Measurements from ENCODE around the gene ACAD9.
"Not testable (repeated sequence)": the region's sequence is repeated elsewhere in the genome, so short reads cannot be mapped to it uniquely, and the experiment has no call there.

ACAD9 gene

DNA sequence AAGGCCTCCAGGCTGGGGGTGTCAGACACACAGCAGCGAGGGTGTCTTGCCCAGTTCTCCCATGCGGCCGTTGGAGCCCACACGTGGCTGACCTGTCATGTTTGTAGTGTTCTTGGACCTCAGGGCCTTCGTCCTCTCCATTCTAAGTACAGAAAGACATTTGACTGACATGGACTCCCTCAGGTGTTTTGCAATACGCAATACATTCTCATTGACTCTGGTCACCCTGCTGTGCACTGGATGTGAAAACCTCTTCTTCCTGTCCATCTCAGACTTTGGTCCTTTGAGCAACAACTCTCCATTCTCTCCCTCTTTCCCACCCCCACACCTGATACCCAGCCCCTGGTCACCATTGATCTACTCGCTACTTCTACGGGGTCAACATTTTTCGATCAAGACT, 28.9 kb upstream of the ACAD9 start:
- no peaks in the 10 kb centered on the region for H3K27me3 Mint-ChIP-seq
- ATAC-seq = no peak
- H3K4me1 Mint-ChIP-seq = peaks cover 8% of the 10 kb centered on the region
- no peak overlapping the region for H3K4me3 Mint-ChIP-seq
- peaks cover 11% of the 10 kb centered on the region for H3K36me3 Mint-ChIP-seq
- no peak overlapping the region for H3K27ac Mint-ChIP-seq
- peaks cover 17% of the 10 kb centered on the region for H3K9me3 Mint-ChIP-seq

DNA sequence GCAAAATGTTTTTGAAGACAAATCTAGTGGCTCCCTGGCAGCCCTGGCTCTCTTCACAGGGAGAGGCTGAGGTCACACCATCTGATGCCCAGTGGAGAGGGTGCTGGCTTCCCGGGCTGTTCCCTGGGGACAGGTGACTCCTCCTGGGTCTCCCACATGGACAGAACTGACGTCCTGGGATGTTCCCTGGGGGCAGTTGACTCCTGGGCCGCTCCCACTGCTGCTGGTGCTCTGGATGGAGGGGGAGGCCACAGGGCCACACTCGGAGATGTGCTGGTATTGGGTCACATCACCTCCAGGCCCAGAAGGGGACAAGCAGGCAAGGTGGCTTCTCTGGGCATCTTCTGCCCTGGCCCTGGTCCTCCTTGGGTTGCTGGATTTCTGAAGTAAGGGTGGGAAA, 27.8 kb upstream of the ACAD9 start:
- Mint-ChIP-seq H3K9me3 (peaks cover 18% of the 10 kb centered on the region), H3K4me1 (no peaks in the 10 kb centered on the region), H3K27ac (no peak overlapping the region), H3K4me3 (no peak overlapping the region), H3K36me3 (peaks cover 11% of the 10 kb centered on the region), H3K27me3 (no peaks in the 10 kb centered on the region)
- no peak for ATAC-seq

DNA sequence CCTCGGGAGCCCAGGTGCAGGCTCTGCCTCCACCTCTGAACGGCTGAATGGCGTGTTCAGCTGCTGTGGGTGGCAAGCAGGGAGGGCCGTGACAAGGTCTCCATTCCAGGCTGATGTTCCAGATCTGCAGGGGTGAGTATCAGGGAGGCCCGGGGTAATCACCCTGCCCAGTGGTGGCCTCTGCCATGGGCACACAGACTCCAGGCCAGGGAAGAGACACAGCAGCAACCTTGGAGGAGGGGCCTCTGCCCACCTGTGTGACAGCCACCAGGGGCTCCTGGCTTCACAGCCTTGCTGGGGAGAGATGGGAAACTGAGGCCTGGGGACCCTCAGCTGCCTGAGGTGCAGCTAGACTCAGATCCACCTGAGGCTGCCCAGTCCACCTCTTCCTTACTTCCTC, 25.6 kb upstream of the ACAD9 start:
- Mint-ChIP-seq H3K4me1 (no peaks in the 10 kb centered on the region), H3K27me3 (no peaks in the 10 kb centered on the region), H3K4me3 (no peak overlapping the region), H3K27ac (no peak overlapping the region), H3K36me3 (peaks cover 22% of the 10 kb centered on the region), H3K9me3 (peaks cover 31% of the 10 kb centered on the region)
- no peak for ATAC-seq

DNA sequence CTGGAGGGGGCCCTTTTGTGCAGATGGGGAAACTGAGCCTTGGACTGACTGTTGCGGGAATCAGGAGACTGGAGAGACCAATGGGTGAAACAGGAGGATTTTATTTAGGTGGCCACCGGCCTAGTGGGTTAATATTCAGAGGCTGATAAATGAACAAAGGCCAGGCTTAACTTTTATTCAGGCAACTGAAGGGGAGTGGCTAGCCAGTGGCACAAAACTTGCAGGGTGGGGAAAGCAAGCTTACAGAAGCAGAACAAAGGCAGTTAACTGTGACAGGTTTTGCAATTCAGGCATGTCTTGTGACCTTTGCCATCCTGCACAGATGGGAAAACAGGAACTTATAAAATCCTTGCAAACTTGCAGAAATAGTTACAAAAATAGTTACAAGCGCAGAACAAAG, 24.9 kb upstream of the ACAD9 start:
- peaks cover 22% of the 10 kb centered on the region for H3K36me3 Mint-ChIP-seq
- ATAC-seq = no peak

DNA sequence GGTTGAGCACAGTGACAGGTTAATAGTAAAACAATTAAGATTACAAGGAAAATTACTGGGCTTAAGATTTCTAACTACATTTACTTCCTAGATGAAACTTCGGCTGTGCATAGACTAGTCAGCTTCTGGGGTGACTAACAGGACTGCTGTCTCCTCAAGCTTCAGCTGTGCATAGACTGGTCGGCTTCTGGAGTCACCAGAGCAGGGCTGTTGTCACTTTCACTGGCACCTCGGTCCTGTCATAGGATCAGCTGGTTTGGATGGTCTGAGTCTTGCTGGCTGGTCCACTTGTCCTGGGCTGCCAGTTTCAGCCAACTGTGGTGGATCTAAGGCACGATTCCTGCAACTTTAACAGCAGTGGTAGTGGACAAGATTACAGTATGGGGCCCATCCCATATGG, 23.9 kb upstream of the ACAD9 start:
- Mint-ChIP-seq H3K9me3 (peaks cover 39% of the 10 kb centered on the region), H3K27ac (no peak overlapping the region), H3K4me3 (no peak overlapping the region), H3K4me1 (no peaks in the 10 kb centered on the region), H3K27me3 (no peaks in the 10 kb centered on the region), H3K36me3 (peaks cover 22% of the 10 kb centered on the region)
- no peak for ATAC-seq

More for the DNA sequence above, 24.9 kb upstream of the ACAD9 start:
- Mint-ChIP-seq H3K4me1 (no peaks in the 10 kb centered on the region), H3K27me3 (no peaks in the 10 kb centered on the region), H3K9me3 (peaks cover 34% of the 10 kb centered on the region), H3K4me3 (no peak overlapping the region), H3K27ac (no peak overlapping the region)

DNA sequence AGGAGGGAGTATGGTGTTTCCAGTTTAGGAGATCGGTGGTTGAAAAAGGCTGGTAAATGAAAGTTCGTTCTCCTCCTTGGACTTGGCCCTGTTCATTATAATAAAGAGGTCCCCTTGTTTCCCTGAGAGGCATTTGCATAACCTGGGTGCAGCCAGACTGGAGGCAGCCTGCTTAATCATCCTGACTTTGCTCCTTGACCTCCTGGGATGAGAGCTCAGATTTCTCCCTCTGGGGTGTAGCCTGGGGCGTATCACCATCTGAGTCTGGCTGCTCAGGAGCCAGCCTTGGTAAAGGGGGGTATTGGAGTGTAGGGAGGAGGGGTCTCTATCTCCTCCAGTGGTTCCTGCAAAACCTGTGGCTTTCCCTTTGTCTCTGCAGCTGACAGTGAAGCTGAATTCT, 21.3 kb upstream of the ACAD9 start:
- H3K4me1 Mint-ChIP-seq = no peaks in the 10 kb centered on the region
- no peak overlapping the region for H3K4me3 Mint-ChIP-seq
- ATAC-seq = no peak
- peaks cover 45% of the 10 kb centered on the region for H3K9me3 Mint-ChIP-seq
- no peaks in the 10 kb centered on the region for H3K27me3 Mint-ChIP-seq
- peaks cover 39% of the 10 kb centered on the region for H3K36me3 Mint-ChIP-seq
- H3K27ac Mint-ChIP-seq = no peak overlapping the region

DNA sequence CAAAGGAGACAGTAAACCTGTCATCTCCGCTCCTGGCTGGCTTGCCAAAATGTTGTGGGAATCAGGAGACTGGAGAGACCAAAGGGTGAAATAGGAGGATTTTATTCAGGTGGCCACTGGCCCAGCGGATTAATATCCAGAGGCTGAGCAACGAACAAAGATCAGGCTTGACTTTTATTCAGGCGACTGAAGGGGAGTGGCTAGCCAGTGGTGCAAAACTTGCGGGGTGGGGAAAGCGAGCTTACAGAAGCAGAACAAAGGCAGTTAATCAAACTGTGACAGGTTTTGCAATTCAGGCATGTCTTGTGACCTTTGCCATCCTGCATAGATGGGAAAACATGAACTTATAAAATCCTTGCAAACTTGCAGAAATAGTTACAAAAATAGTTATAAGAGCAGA, 19.8 kb upstream of the ACAD9 start:
- ATAC-seq = no peak
- H3K9me3 Mint-ChIP-seq = peaks cover 35% of the 10 kb centered on the region
- H3K27ac Mint-ChIP-seq = no peak overlapping the region
- H3K27me3 Mint-ChIP-seq = no peaks in the 10 kb centered on the region
- no peaks in the 10 kb centered on the region for H3K4me1 Mint-ChIP-seq
- peaks cover 30% of the 10 kb centered on the region for H3K36me3 Mint-ChIP-seq
- H3K4me3 Mint-ChIP-seq = no peak overlapping the region

DNA sequence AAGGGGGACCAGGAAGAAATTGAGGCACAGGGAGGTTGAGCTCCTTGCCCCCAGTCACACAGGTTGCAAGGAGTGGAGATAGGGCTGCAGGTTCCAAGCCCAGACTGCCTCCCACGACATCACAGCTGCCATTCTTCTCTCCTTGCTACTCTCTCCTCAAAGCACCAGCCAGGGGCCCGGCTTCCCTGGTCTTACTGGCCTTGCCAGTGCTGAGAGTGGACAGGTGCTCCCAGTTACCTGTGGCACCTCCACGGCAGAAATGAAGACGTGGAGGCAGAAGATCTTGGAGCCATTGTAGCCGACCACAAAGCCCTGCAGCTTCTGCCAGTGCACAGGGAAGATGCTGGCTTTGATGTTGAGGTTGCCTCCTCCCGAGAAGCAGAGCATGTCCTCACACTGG, 17.9 kb upstream of the ACAD9 start:
- Mint-ChIP-seq H3K36me3 (peaks cover 29% of the 10 kb centered on the region), H3K4me3 (no peak overlapping the region)
- ATAC-seq = no peak

DNA sequence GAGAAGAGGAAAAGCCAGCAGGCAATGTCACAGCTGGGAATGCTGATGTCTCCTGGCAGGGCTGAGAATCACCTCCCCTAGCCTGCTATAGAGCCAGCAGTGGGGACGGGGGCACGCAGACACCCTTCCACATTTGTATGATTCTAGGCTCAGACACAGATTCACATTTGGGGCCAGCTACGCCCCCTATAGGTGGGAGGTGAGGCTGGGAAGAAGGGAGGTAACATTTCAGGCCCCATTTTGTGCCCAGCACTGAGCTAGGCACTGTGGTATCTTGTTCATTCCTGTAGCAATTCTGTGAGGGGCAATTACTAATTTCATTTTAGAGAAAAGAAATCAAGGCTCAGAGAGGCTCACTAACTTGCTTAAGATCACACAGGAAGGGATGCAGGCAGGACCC, 15.9 kb upstream of the ACAD9 start:
- H3K27me3 Mint-ChIP-seq = no peaks in the 10 kb centered on the region
- H3K27ac Mint-ChIP-seq = no peak overlapping the region
- no peaks in the 10 kb centered on the region for H3K4me1 Mint-ChIP-seq
- peaks cover 17% of the 10 kb centered on the region for H3K36me3 Mint-ChIP-seq
- ATAC-seq = no peak
- H3K4me3 Mint-ChIP-seq = no peak overlapping the region
- peaks cover 17% of the 10 kb centered on the region for H3K9me3 Mint-ChIP-seq

More for the DNA sequence above, 17.9 kb upstream of the ACAD9 start:
- H3K27me3 Mint-ChIP-seq = no peaks in the 10 kb centered on the region
- peaks cover 26% of the 10 kb centered on the region for H3K9me3 Mint-ChIP-seq
- H3K27ac Mint-ChIP-seq = no peak overlapping the region
- no peaks in the 10 kb centered on the region for H3K4me1 Mint-ChIP-seq

DNA sequence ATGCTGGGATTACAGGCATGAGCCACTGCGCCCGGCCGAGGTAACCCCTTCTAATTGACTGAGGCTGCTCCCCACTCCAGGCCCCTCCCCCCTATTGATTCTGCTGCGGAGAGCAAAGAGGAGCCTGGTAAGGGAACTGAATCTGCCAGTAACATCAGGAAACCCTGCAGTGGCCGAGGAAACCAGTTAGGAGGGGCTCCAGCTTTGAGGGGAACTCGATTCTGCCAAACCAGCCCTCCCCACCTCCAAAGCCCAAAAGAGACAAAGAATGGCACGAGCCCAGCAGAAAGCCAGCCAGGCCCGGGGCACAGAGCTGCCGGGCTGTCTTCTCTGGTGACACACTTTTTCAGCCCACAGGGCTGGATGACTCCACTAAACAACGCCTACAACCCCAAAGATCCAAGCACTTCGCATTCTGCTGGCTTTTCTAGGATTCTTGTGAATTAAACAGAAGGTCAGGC, 15.0 kb upstream of the ACAD9 start:
- no peaks in the 10 kb centered on the region for H3K4me1 Mint-ChIP-seq
- no peak overlapping the region for H3K27ac Mint-ChIP-seq
- no peak overlapping the region for H3K4me3 Mint-ChIP-seq
- ATAC-seq = no peak
- peaks cover 17% of the 10 kb centered on the region for H3K36me3 Mint-ChIP-seq
- peaks cover 11% of the 10 kb centered on the region for H3K9me3 Mint-ChIP-seq
- no peaks in the 10 kb centered on the region for H3K27me3 Mint-ChIP-seq

DNA sequence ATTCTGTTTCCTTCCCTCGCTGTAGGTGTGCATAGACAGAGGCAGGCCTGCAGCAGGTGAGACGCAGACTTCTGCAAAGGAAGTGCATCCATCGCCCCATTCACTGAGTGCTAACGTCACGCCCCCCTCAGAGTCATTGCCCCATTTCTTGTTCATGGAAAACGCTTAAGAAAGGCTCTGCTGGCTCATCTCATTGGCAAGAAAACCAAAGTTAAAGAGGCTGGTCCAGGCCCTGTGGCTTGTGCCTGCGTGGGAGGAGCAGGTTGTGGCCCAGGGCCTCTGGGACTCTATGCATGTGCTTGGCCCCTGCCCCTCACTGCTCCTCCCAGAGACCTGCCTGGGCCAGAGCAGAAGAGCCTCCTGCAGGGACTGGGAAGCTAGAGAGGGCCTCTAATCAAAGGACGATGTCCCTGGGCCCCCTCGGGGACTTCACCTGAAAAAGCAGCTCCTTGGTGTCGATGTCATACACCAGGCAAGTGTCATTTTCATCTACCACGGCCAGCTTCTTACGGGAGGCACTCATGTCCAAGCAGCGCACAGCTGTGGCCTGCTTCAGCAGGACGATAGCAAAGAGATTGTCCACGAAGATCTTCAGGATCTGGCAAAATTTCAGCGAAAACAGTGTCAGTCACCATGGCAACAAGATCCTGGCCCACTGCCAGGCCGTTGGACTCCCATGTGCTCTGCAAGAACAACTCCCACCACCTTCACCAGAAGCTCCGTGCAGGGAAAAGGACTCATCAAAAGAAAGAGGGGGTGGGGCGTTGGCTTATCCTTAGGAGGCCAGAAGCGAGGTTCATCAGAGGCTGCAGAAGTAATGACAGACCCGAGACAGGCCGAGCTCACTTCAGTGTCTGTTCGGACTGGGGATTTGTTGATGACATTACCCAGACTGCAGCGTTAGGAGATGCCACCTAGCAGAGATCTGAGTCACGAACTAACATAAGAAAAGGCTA, 14.3 kb upstream of the ACAD9 start:
- peaks cover 17% of the 10 kb centered on the region for H3K36me3 Mint-ChIP-seq
- not testable (repeated sequence) for H3K4me1 Mint-ChIP-seq, H3K27me3 Mint-ChIP-seq, H3K4me3 Mint-ChIP-seq, H3K9me3 Mint-ChIP-seq, ATAC-seq, H3K27ac Mint-ChIP-seq

DNA sequence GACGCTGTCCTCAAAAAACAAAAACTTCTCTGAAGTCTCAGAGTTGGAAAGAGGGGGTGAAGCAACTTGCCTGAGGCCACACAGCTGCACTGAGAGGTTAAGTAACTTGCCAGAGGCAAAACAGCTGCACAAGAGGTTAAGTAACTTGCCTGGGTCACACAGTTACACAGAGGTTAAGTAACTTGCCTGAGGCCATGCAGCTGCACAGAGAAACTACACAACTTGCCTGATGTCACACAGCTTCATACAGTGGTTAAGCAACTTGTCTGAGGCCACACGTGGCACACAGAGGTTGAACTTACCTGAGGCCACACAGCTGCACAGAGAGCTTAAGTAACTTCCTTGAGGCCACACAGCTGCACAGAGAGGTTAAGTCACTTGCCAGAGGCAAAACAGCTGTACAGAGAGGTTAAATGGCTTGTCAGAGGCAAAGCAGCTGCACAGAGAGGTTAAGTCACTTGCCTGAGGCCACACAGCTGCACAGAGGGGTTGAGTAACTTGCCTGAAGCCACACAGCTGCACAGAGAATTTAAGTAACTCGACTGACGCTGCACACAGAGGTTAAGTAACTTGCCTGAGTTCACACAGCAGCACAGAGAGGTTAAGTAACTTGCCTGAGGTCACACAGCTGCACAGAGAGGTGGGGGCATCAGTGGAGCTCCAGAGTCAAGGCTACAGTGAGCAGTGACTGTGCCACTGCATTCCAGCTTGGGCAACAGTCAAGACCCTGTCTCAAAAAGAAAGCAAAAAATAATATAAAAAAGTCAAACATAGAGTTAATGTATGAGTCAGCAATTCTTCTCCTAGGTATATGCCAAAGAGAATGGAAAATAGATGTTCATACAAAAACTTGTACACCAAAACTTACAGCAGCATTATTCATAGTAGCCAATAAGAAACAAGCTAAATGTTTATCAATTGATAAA, 12.0 kb upstream of the ACAD9 start:
- Mint-ChIP-seq H3K4me3 (no peak overlapping the region), H3K9me3 (no peaks in the 10 kb centered on the region), H3K27ac (no peak overlapping the region), H3K4me1 (no peaks in the 10 kb centered on the region), H3K36me3 (peaks cover 2% of the 10 kb centered on the region), H3K27me3 (no peaks in the 10 kb centered on the region)
- ATAC-seq = no peak

DNA sequence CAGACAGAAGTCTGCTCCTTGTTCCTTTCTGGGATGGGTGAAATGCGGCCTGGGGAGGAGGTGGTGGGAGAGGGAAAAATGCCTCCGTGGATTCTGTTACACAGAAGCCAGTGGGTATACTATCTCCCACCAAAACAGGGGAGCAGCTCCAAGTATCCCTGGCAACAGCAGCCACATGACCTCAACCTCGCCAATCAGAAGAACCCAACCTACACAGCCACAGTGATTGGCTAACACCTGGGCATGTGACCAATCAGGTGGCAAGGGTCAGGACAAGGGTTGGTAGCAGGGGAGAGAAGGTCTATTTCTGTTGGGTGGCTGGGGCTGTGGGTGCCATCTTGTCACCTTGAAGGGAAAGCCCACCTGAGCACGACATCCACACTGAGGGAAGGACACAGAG, 9.1 kb upstream of the ACAD9 start:
- H3K9me3 Mint-ChIP-seq = no peaks in the 10 kb centered on the region
- no peak overlapping the region for H3K4me3 Mint-ChIP-seq
- no peaks in the 10 kb centered on the region for H3K27me3 Mint-ChIP-seq
- no peaks in the 10 kb centered on the region for H3K36me3 Mint-ChIP-seq
- no peak for ATAC-seq
- no peak overlapping the region for H3K27ac Mint-ChIP-seq
- H3K4me1 Mint-ChIP-seq = no peaks in the 10 kb centered on the region

DNA sequence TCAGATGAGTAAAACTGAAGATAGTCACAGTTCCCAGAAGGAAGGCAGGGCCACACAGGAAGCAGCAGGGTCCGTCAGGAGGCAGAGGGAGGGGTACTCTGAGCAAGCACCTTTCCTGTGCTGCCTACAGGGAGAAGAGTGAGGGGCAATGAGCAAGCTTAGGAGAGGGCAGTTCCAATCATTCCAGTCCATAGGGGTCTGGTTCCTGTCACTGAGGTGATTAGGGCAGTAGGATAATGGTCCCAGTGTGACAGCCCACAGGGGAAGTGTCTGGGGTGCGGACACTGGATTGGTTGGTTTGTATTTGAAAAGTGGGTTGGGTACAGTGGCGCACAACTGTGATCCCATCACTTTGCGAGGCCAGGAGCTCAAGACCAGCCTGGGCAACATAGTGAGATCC, 7.1 kb upstream of the ACAD9 start:
- H3K27me3 Mint-ChIP-seq = no peaks in the 10 kb centered on the region
- ATAC-seq = no peak
- H3K36me3 Mint-ChIP-seq = no peaks in the 10 kb centered on the region
- no peaks in the 10 kb centered on the region for H3K4me1 Mint-ChIP-seq
- H3K27ac Mint-ChIP-seq = no peak overlapping the region
- no peaks in the 10 kb centered on the region for H3K9me3 Mint-ChIP-seq
- no peak overlapping the region for H3K4me3 Mint-ChIP-seq

DNA sequence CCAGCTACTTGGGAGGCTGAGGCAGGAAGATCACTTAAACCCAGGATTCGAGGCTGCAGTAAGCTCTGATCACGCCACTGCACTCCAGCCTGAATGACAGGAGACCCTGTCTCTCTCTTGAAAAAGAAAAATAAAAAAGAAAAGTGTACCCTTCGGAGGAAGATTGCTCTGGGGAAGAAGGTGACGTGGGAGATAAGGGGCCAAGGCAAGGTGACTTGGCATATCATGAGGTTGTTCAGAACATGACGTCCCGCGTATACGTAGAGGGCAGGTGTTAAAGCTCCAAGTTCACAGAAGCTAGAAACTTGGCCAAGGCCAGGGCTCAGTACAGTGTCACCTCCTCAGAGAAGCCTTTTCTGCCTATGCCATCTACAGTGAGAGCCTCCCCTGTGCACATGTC, 6.7 kb upstream of the ACAD9 start:
- Mint-ChIP-seq H3K27ac (no peak overlapping the region), H3K27me3 (no peaks in the 10 kb centered on the region), H3K36me3 (no peaks in the 10 kb centered on the region), H3K4me1 (peaks cover 4% of the 10 kb centered on the region), H3K9me3 (no peaks in the 10 kb centered on the region), H3K4me3 (no peak overlapping the region)
- no peak for ATAC-seq
